Measurements from ENCODE around the gene RNPEPL1.
"Not testable (repeated sequence)": the region's sequence is repeated elsewhere in the genome, so short reads cannot be mapped to it uniquely, and the experiment has no call there.

The RNPEPL1 gene

GRCh38 chr2:240605867-240606743, 37.8 kb downstream of the RNPEPL1 start:
- DNase-seq: no peak

- DNase-seq: no peak
These were observed 43.4 kb downstream of the RNPEPL1 start for GRCh38 chr2:240611601-240612210.

- no peak for DNase-seq
These were observed 45.5 kb downstream of the RNPEPL1 start for GRCh38 chr2:240613781-240614180.

GRCh38 chr2:240614391-240614790, 46.1 kb downstream of the RNPEPL1 start:
- no peak for DNase-seq

- DNase-seq: no peak
These were observed 47.1 kb downstream of the RNPEPL1 start for GRCh38 chr2:240615396-240615795.

- DNase-seq: no peak
These were observed 47.7 kb downstream of the RNPEPL1 start for GRCh38 chr2:240615820-240616547.

GRCh38 chr2:240616860-240617666, 48.8 kb downstream of the RNPEPL1 start:
- DNase-seq: not testable (repeated sequence)

- no peak for DNase-seq
These were observed 50.5 kb downstream of the RNPEPL1 start for GRCh38 chr2:240618776-240619175.

- DNase-seq: no peak
These were observed 51.3 kb downstream of the RNPEPL1 start for GRCh38 chr2:240619506-240620148.

- DNase-seq: no peak
These were observed 52.0 kb downstream of the RNPEPL1 start for GRCh38 chr2:240620149-240620731.

GRCh38 chr2:240620859-240621258, 52.6 kb downstream of the RNPEPL1 start:
- DNase-seq: no peak

GRCh38 chr2:240622060-240622411, 53.8 kb downstream of the RNPEPL1 start:
- no peak for DNase-seq

GRCh38 chr2:240622531-240623235, 54.4 kb downstream of the RNPEPL1 start:
- DNase-seq: peak in 1 of 2 experiments; percentile 25

- DNase-seq: no peak
These were observed 55.3 kb downstream of the RNPEPL1 start for GRCh38 chr2:240623531-240624010.

- DNase-seq: no peak
These were observed 56.0 kb downstream of the RNPEPL1 start for GRCh38 chr2:240624011-240624949.

- no peak for DNase-seq
These were observed 56.8 kb downstream of the RNPEPL1 start, which contains the start of gene GPR35 for GRCh38 chr2:240624950-240625621. Gene GPR35, plus strand, starts transcription at chr2:240625480. Its CDS starts 4,473 bp downstream, at chr2:240629953.

GRCh38 chr2:240626531-240627300, 58.4 kb downstream of the RNPEPL1 start:
- no peak for DNase-seq

Measured in NCI-H2081 (cell line).